ENCODE results near the gene RABGAP1L.
"Not testable (repeated sequence)": the region's sequence is repeated elsewhere in the genome, so short reads cannot be mapped to it uniquely, and the experiment has no call there.

The RABGAP1L gene

DNA sequence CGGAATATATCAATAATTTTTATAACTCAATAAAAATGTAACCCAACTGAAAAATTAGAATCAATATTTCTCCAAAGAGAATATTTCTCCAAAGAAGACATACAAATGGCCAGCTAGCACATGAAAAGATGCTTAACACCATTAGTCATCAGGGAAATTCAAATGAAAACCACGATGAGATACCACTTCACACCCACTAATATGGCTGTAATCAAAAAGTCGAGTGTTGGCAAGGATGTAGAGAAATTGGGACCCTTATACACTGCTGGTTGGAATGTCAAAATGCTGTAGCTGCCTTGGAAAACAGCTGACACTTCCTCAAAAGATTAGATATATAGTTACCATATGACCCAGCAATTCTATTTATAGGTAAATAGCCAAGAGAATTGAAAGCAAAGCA lies 421.5 kb downstream of the RABGAP1L start:
- no peak for DNase-seq (ENCODE audit: low read depth)

DNA sequence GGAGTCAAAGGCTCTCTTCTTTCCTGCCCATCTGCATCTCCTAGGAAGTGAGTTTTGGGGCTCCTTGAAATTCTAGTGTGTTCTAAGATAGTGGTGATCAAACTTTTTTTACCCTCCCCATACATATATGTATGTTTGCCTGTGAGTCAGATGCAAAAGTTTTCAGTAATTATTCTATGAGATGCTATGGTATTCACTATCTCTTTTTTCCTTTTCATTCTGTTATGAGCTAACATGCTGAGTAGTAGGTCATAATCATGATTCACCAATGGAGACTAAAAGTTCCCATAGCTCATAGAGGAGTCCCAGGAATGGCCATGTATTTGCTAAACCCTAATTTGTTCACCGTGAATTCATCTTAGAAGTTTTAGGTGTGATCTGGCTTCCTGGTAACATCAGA lies 424.0 kb downstream of the RABGAP1L start:
- no peak for DNase-seq (ENCODE audit: low read depth)

DNA sequence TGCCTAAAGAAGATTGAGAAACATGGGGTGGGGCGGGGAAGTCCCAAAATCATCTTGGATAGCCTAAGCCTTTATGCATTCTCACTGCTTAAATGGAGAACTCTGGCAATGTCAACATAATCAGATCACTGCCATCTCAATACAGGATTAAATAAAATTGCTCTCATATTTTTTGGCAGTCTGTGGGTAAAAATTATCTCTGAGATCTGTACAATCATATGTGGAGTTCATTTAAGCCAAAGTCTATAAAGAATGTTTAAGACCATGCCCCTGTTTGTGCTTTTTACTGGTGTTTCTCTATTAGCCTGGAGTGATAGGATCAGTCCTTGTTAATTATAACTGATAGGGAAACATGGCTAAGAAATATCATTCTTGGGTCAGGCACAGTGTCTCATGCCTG lies 424.8 kb downstream of the RABGAP1L start:
- DNase-seq (ENCODE audit: low read depth), result no peak

DNA sequence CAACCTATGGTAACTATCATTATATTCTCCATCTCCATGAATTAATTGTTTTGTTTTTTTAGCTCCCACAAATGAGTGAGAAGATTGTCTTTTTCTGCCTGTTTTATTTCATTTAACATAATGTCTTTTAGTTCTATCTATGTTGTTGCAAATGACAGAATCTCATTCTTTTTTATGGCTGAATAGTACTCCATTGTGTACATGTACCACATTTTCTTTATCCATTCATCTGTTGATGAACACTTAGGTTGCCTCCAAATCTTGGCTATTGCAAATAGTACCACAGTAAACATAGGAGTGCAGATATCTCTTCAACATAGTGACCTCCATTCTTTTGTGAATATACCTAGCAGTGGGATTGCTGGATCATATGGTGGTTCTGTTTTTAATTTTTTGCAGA lies 429.3 kb downstream of the RABGAP1L start:
- DNase-seq (ENCODE audit: low read depth), result not testable (repeated sequence)

DNA sequence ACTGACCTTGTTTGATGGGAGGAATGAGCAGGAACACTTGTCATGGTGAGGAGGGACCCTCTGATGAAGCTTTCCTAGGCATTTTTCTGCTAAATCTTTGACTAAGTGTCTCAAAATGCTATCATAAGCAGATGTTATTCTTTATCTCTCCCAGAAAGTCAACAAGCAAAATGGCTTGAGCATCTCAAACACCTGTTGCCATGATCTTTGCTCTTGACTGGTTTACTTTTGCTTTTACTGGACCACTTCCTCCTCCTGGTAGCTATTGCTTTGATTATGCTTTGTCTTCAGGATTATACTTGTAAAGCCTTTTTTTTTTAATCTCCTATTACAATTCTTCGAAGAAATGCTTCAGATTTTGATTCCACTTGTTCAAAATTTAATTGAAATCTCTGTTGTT lies 445.9 kb downstream of the RABGAP1L start:
- no peak for DNase-seq (ENCODE audit: low read depth)

DNA sequence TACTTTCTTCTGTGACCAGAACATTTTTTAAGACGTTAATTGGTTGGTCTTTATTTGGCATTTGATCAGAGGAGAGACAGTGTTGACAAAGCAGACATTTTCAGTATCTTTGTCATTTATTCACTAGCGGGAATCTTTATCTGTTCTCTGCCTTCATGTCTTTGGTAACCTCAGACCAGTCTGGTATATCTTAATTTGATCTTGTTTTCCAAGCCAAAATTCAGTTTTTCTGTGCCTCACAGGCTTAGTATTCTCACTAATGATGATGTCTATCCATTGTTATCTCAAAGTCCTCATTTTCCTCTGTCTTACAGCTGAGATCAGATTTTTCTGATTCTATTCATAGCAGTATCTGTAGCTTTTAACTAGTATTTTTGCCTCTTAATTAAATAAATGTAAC lies 447.2 kb downstream of the RABGAP1L start:
- no peak for DNase-seq (ENCODE audit: low read depth)

DNA sequence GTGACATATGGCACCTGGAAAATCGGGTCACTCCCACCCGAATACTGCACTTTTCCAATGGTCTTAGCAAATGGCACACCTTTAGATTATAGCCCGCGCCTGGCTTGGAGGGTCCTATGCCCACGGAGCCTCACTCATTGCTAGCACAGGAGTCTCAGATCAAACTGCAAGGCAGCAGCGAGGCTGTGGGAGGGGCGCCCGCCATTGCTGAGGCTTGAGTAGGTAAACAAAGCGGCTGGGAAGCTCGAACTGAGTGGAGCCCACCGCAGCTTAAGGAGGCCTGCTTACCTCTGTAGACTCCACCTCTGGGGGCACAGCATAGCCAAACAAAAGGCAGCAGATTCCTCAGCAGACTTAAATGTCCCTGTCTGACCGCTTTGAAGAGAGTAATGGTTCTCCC lies 458.6 kb downstream of the RABGAP1L start:
- DNase-seq (ENCODE audit: low read depth), result not testable (repeated sequence)

DNA sequence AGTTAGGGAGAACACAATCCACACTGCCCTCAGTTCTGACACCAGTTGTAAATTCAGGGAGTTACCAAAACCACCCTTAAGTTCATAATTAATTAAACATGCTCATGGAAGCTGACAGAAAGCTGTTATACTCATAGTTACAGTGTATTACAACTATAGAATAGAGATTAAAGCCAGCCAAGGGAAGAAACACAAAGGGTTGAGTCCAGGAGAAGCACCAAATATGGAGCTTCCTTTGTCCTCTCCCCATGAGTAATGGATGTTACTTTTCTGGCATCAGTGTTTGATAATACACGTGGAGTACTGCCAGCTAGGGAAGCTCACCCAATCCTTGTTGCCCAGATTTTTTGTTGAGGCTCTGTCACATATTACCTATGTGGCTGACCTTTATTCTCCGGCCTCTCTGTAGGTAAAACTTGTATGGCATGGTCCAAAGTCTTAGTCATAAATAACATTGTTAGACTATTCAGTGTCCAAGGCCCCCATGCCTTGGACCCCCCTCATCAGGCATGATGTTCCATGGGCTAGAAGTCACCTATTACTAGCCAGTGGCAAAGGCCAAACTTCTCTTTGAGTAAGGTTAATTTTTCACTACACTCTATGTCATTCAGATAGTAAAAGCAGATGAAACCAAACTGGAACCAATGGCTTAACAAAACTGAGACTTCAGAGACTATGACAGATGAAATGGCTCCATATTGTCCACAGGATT lies 464.2 kb downstream of the RABGAP1L start:
- DNase-seq (ENCODE audit: low read depth), result no peak

DNA sequence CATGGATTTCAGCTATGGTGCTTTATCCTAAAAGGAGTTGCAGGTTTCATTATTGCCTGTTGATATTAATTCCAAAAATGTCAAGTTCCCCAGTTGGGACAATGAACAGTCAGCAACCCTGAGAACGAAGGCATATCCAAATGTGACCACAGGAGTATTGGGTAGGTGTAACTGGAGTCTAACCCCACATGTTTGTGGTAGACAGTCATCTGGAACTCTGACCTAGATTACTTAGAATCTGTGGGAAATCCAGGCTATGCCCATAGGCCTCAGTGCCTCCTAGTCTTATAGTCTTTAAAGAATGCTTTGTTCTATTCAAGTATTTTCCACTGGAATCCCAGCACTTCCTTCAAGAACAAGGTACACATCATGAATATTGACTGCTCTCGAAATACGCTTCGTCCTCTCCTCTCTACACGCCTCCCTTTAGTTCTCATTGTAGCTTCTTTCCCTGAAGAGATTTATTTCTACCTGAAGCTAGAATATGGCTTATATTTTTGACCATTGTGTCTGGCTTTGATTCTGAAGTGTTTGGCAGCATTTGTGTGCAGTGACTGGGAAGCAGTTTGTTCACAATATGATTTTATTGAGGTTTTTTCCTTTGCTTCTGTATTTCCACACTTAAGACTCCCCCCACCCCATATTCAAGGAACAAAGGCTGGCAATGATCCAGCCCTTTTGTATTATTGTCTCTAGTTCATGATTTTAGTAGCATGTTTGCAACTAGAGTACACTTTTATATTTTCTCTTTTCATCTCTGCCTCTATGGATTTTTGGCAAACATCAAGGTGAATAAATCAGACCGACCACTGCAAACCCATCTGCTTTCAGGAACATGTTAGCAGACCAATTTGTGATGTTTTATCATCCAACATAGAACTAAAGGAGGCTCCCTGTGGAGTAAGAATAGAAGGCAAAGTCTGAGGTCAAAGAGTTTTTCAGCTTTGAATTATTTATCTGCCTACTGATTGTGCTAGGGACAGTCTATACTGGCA lies 467.0 kb downstream of the RABGAP1L start:
- no peak for DNase-seq (ENCODE audit: low read depth)

DNA sequence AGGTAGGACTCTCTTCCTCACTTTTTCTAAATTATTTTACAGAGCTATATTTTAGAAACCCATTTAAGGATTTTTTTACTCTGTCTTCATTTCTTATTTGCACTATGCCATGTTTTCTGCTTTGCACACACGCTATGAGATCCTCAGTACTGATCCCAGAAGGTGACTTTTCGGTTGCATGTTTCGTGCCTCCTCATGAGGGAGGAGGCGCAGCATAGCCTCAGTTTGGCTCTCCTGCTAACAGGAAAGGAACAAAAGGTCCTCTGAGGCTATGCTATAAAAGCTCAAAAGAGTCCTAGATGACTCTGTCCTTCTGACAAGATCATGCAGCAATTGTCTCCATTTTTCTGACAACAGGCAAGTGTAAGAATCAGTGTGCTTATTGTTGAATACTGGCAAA lies 478.2 kb downstream of the RABGAP1L start:
- DNase-seq (ENCODE audit: low read depth), result no peak

DNA sequence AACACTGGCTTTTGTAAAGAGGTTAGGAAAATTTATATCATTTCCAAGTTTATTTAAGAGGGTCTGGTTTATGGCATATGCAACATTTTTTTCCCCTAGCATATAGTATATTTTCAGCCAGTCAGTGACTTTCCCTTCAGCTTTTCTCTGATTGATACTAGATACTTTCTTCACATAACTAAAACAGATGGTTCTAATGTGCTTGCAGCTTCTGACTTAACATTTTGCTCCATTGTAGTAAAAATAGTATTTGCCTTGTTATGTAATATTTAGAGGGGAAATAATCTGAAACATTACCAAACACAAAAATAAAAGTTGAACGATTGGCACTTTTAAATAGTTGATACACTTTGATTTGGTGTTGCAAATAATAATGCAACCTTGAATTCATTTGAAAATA lies 480.1 kb downstream of the RABGAP1L start:
- no peak for DNase-seq (ENCODE audit: low read depth)

DNA sequence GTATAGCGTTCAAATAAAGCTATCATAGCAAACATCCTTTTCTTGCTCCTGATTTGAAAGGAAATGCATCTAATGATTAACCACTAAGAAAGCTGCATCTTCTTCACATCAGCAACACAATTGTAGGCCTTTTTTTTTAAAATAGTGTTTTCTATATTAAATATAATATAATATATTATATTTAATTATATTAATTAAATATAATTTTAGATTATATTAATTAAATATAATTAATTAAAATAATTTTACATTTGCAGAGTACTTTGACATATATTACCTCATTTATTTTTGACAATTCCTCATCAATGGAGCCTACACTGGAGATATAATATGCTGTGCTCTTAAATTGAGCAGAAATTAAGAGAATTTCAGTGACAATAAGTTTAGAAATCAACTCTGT lies 481.5 kb downstream of the RABGAP1L start:
- no peak for DNase-seq (ENCODE audit: low read depth)

DNA sequence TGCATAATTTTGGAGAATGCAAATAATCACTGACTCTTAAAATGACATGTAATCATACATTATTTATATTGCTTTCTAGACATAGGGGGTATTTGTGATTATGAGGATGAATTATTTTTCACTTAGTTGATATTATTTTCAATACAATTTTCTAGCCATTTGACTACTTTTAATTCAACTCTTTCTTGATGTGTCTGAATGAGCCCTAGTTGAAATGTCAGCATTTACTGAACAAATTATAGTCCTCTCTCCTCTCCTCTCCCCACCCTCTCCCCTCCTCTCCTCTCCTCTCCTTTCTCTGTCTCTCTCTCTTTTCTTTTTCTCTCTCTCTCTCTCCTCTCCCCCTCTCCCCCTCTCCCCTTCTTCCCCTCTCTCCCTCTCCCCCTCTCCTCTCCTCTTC lies 483.1 kb downstream of the RABGAP1L start:
- no peak for DNase-seq (ENCODE audit: low read depth)

DNA sequence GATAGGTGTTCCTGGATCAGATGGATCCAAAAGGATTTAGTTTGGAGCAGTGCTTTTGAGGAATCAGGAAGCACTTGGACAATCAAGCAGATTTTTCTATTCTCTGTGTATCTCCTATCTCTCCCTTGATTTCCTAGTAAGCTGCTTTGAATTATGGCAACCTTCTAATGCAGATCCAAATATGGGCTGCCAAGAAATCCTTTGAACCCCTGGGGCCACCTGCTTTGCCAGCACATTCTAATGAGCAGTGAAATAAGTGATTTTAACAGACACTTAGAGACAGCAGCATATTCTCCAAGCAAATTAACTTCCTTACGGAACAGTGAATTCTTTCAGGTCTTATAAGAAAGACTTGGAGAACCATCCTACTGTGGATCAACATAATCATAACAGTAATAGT lies 483.9 kb downstream of the RABGAP1L start:
- DNase-seq (ENCODE audit: low read depth), result no peak

DNA sequence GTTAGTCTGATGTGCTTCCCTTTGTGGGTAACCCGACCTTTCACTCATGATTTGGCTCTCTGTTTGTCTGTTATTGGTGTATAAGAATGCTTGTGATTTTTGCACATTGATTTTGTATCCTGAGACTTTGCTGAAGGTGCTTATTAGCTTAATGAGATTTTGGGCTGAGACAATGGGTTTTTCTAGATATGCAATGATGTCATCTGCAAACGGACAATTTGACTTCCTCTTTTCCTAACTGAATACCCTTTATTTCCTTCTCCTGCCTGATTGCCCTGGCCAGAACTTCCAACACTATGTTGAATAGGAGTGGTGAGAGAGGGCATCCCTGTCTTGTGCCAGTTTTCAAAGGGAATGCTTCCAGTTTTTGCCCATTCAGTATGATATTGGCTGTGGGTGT lies 490.3 kb downstream of the RABGAP1L start:
- not testable (repeated sequence) for DNase-seq (ENCODE audit: low read depth)

DNA sequence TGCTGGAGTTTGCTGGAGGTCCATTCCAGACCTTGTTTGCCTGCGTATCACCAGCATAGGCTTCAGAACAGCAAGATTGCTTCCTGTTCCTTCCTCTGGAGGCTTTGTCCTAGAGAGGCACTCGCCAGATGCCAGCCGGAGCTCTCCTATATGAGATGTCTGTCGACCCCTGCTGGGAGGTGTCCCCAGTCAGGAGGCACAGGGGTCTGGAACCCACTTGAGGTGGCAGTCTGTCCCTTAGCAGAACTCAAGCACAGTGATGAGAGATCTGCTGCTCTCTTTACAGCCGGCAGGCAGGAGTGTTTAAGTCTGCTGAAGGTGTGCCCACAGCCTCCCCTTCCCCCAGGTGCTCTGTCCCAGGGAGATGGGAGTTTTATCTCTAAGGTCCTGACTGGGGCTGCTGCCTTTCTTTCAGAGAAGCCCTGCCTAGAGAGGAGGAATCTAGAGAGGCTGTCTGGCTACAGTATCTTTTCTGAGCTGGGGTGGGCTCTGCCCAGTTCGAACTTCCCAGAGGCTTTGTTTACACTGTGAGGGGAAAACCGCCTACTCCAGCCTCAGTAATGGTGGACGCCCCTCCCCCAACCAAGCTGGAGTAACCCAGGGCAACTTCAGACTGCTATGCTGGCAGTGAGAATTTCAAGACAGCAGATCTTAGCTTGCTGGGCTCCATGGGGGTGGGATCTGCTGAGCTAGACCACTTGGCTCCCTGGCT lies 493.4 kb downstream of the RABGAP1L start:
- no peak for DNase-seq (ENCODE audit: low read depth)

DNA sequence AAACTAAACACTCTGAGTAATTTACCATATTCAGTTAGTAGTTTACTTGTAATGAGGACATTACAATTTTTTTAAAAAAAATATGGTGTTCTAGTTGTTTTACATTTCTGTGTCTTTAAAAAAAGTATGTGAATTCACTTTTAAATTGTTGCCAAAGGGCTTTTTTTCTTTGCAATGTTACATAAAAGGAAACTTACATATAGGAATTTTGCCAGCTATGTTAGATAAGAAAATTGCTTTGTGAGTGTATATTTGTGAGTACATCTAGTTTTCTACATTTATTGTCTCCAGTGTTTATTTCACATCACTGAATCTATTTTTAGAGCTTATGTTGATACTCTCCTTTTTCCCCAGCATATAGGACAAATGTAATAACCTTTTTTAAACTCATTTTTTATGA lies 495.2 kb downstream of the RABGAP1L start:
- no peak for DNase-seq (ENCODE audit: low read depth)

DNA sequence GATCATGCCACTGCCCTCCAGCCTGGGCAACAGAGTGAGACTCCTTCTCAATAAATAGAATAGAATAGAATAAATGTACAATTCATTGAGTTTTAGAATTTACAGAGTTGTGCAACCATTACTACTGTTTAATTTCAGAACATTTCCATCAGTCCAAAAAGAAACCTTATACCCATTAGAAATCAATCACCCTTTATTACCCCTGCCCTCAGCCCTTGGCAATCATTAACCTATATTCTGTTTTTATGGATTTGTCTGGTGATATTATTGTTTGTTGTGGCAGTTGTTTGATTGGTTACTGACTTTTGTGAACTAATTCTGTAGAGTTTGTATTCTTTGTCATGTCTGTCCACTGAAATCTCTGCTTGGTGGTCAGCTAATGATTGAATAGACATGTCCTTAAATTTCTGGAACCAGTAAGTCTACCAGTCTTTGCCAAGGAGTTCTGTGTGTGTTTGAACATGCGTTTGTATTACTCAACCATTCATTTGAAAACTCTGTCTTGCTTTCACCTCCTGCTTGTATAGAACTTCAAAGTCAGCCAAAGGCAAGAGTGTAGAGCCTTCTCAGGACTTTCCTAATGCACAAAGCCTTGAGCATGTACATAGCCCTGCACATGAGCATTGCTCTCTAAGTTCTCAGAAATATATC lies 497.2 kb downstream of the RABGAP1L start:
- no peak for DNase-seq (ENCODE audit: low read depth)

DNA sequence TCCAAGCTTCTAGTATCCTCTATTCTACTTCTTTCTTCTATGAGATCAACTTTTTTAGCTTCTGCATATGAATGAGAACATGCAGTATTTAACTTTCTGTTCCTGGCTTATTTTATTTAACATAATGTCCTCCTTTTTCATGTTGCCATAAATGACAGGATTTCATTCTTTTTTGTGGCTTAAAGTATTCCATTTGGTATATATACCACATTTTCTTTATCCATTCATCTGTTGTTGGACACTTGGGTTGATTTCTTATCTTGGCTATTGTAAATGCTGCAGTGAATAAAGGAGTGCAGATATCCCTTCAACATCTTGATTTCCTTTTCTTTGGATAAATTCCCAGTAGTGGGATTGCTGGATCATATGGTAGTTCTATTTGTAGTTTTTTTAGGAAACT lies 498.1 kb downstream of the RABGAP1L start:
- DNase-seq (ENCODE audit: low read depth), result no peak

DNA sequence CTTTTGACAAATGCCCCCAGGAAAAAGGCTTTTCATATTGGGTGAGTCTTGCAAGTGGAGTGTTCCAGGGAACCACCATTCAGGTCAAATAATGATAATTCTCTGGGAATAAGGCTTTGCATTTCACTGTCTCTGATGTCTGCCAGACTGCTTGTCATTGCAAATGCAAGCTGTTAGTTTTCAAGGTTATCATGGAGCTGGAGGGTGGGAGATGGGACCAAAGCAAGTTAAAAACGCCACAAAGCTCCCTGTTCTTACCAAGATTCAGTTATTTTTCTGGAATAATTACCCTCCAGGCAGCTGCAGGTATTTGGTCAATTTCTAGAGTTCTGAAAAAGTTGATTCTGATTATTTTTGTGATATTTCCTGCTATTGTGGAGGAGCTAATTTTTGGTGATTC lies 498.6 kb downstream of the RABGAP1L start:
- no peak for DNase-seq (ENCODE audit: low read depth)

DNA sequence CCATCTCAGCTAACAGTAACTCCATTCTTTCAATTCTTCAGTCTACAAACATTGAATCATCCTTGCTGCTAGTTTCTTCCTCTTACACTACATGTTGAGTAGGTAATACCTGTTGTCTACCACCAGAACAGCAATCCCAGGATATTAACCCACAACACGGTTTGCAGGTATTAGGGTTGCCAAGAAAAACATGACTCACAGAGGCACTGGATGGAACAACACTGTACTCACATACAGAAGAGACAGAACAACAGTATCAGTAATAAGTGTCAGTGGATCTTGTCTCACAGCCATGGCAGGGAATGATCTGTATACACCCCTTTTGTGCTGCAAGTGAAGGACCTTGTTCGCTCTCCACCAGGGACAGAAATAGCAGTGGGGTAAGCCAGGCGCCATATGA lies 500.5 kb downstream of the RABGAP1L start:
- no peak for DNase-seq (ENCODE audit: low read depth)

DNA sequence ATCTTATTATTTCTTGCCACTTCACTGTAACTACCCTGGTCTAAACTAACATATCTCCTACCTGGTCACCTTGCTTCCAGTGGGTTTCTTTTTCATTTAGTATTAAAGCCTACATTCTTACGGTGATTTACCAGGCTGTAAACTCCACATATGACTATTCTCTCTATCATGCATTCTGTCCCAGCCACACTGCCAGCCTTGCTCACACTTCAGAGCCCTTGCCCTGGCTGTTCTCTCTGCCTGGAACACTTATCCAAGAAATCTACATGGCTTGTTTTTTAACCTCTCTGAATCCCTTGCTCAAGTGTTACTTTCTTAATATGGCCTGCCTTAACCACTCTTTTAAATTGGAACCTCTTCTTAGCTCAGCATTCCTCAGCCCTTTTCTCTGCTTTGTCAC lies 501.2 kb downstream of the RABGAP1L start:
- no peak for DNase-seq (ENCODE audit: low read depth)
